ENCODE results near the gene WDR74. TPM values are rescaled to one million over a fixed set of nuclear protein-coding genes. Genes with fewer than 3 reads are reported as not detected.
A peak's percentile ranks its signal among the peaks of the same experiment; 100 is the strongest.
"Not testable (repeated sequence)": the region's sequence is repeated elsewhere in the genome, so short reads cannot be mapped to it uniquely, and the experiment has no call there.

Gene WDR74
- total RNA-seq, 1 experiment from 2014 or later: 115 TPM

GRCh38 chr11:62830904-62831519, 8.4 kb downstream of the WDR74 start:
- POLR2A ChIA-PET: interaction anchor here (0.6 to 4.5 kb wide), 43 partner anchors 8 to 1413 kb away, joined by 3 to 105 read pairs (median 6); partner anchors contain the start of genes C11orf98, EEF1G, HNRNPUL2 and INTS5
- Mint-ChIP-seq H3K4me3 (ENCODE audit: unreplicated experiment) (peak overlapping the region; percentile 89), H3K9me3 (ENCODE audit: unreplicated experiment) (no peaks in the 10 kb centered on the region), H3K4me1 (ENCODE audit: insufficient read depth, unreplicated experiment) (peaks cover 28% of the 10 kb centered on the region), H3K27me3 (ENCODE audit: insufficient read depth, unreplicated experiment) (no peaks in the 10 kb centered on the region), H3K36me3 (ENCODE audit: insufficient read depth, unreplicated experiment) (peaks cover 52% of the 10 kb centered on the region), H3K27ac (ENCODE audit: low read depth, unreplicated experiment) (peak overlapping the region; percentile 99)
- TF ChIP-seq CTCF (IDR thresholded peaks at IDR 0.05; ENCODE audit: unreplicated experiment): no peak
- CTCF ChIA-PET: interaction anchor here (1.2 kb wide), 3 partner anchors 26 to 45 kb away, joined by 3 to 4 read pairs (median 4); partner anchors contain the start of gene TMEM179B
- intact Hi-C loops (cut with micrococcal nuclease): loop anchor here (10.0 kb wide), 1 partner anchor 446 kb away; no protein-coding TSS in a partner anchor
- no peak for DNase-seq (ENCODE audit: unreplicated experiment)
- BruUV-seq (replicated peaks): no TSS peak

DNA sequence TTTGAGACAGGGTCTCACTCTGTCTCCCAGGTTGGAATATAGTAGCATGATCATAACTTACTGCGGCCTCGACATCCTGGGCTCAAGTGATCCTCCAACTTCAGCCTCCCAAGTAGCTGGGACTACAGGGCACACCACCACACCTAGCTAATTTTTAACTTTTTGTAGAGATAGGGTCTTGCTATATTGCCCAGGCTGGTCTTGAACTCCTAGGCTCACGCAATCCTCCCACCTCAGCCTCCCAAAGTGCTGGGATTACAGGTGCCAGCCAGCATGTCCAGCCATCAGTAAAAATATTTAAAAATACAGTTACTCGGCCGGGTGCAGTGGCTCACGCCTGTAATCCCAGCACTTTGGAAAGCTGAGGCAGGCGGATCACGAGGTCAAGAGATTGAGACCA, 11.3 kb downstream of the WDR74 start:
- DNase-seq (ENCODE audit: unreplicated experiment); H3K27me3 Mint-ChIP-seq (ENCODE audit: insufficient read depth, unreplicated experiment); BruUV-seq (replicated peaks); intact Hi-C loops (cut with micrococcal nuclease); H3K9me3 Mint-ChIP-seq (ENCODE audit: unreplicated experiment); H3K4me3 Mint-ChIP-seq (ENCODE audit: unreplicated experiment); H3K27ac Mint-ChIP-seq (ENCODE audit: low read depth, unreplicated experiment): not testable (repeated sequence)
- Mint-ChIP-seq H3K36me3 (ENCODE audit: insufficient read depth, unreplicated experiment) (peaks cover 60% of the 10 kb centered on the region), H3K4me1 (ENCODE audit: insufficient read depth, unreplicated experiment) (peaks cover 15% of the 10 kb centered on the region)
- POLR2A ChIA-PET: interaction anchor here (0.6 to 4.5 kb wide), 7 partner anchors 12 to 55 kb away, joined by 3 to 56 read pairs (median 4); partner anchors contain the start of genes NXF1 and WDR74
- CTCF ChIA-PET: interaction anchor here (0.5 to 1.2 kb wide), 5 partner anchors 14 to 1213 kb away, joined by 3 to 6 read pairs (median 3); partner anchors contain the start of gene TMEM179B

DNA sequence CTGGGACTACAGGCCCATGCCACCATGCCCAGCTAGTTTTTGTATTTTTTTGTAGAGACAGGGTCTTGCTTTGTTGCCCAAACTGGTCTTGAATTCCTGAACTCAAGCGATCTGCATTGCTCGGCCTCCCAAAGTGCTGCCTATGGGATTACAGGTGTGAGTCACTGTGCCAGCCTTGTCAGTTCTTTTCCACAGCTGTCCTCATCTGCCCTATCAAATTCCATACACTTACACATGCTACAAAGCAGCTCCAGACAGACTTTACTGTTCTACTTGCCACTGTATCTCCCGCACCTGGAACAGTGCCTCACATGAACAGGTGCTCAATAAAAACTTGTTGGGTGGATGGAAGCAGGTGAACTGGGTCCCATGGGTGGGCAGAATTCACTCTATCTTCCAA, 15.7 kb downstream of the WDR74 start:
- H3K36me3 Mint-ChIP-seq (ENCODE audit: insufficient read depth, unreplicated experiment): peaks cover 92% of the 10 kb centered on the region
- POLR2A ChIA-PET: interaction anchor here (1.4 to 1.9 kb wide), 4 partner anchors 8 to 20 kb away, joined by 3 to 13 read pairs (median 6); partner anchors contain the start of gene STX5
- no peaks in the 10 kb centered on the region for H3K27me3 Mint-ChIP-seq (ENCODE audit: insufficient read depth, unreplicated experiment)
- intact Hi-C loops (cut with micrococcal nuclease): no loop called here
- H3K9me3 Mint-ChIP-seq (ENCODE audit: unreplicated experiment): no peaks in the 10 kb centered on the region
- H3K27ac Mint-ChIP-seq (ENCODE audit: low read depth, unreplicated experiment): no peak overlapping the region
- CTCF ChIA-PET: interaction anchor here (0.6 to 1.4 kb wide), 2 partner anchors 13 to 823 kb away, joined by 3 read pairs; no protein-coding TSS in a partner anchor
- TF ChIP-seq CTCF (IDR thresholded peaks at IDR 0.05; ENCODE audit: unreplicated experiment): no peak
- no peak overlapping the region for H3K4me3 Mint-ChIP-seq (ENCODE audit: unreplicated experiment)
- H3K4me1 Mint-ChIP-seq (ENCODE audit: insufficient read depth, unreplicated experiment): no peaks in the 10 kb centered on the region
- BruUV-seq (replicated peaks): no TSS peak
- no peak for DNase-seq (ENCODE audit: unreplicated experiment)

- intact Hi-C loops (cut with micrococcal nuclease): no loop called here
- POLR2A ChIA-PET: interaction anchor here (0.7 to 3.1 kb wide), 6 partner anchors 11 to 38 kb away, joined by 3 to 21 read pairs (median 7); partner anchors contain the start of genes NXF1, STX5 and WDR74
These were observed 22.3 kb downstream of the WDR74 start for GRCh38 chr11:62817129-62817528.

More at GRCh38 chr11:62817129-62817528, 22.3 kb downstream of the WDR74 start:
- H3K4me3 Mint-ChIP-seq (ENCODE audit: unreplicated experiment): no peak overlapping the region
- no peak for TF ChIP-seq CTCF (IDR thresholded peaks at IDR 0.05; ENCODE audit: unreplicated experiment)
- H3K9me3 Mint-ChIP-seq (ENCODE audit: unreplicated experiment): no peaks in the 10 kb centered on the region
- no peaks in the 10 kb centered on the region for H3K4me1 Mint-ChIP-seq (ENCODE audit: insufficient read depth, unreplicated experiment)
- CTCF ChIA-PET: interaction anchor here (0.9 to 1.0 kb wide), 2 partner anchors 9 to 10 kb away, joined by 3 to 6 read pairs; no protein-coding TSS in a partner anchor
- H3K36me3 Mint-ChIP-seq (ENCODE audit: insufficient read depth, unreplicated experiment): peaks cover 83% of the 10 kb centered on the region
- BruUV-seq (replicated peaks): no TSS peak
- no peak overlapping the region for H3K27ac Mint-ChIP-seq (ENCODE audit: low read depth, unreplicated experiment)
- no peaks in the 10 kb centered on the region for H3K27me3 Mint-ChIP-seq (ENCODE audit: insufficient read depth, unreplicated experiment)
- no peak for DNase-seq (ENCODE audit: unreplicated experiment)

Measured in MCF 10A (cell line).